Endothelial cell of umbilical vein (primary cell): ENCODE results near the gene KIAA1549. TPM values are rescaled to one million over a fixed set of nuclear protein-coding genes. Genes with fewer than 3 reads are reported as not detected.

Source experiments
- BruUV-seq: library from RNA; stranded (reverse); fragments of 400-500 nt; replicated peaks from 2 replicates; lab custom pipeline; 2021; lab: Mats Ljungman, UMichigan
- CTCF ChIA-PET: fragments of 300-600, 350-600 bp; sonication (Branson Sonifier 250); formaldehyde crosslinking; loops from one replicate; lab custom pipeline; 2021; ENCODE audit warnings: antibody characterized with exemption, inconsistent platforms; lab: Charles Lee
- POLR2A ChIA-PET: fragments of 300-600, 350-600 bp; sonication (Branson Sonifier 250); formaldehyde crosslinking; loops from one replicate; lab custom pipeline; 2021; ENCODE audit warnings: antibody characterized with exemption, inconsistent platforms; lab: Charles Lee
- DNase-seq: peaks from one replicate; pipeline ENCODE4 v3.0.0-alpha.2; 2011; ENCODE audit warnings: low read depth, low spot score
- FAIRE-seq: peaks from 2 replicates; lab custom pipeline; 2011; peaks lifted over from hg19 to GRCh38; lab: Jason Lieb, UNC
- H2AFZ ChIP-seq: 2 replicates; pipeline ENCODE4 v1.6.0; 2012; ENCODE audit warnings: low read depth, low read length, control low read depth, inconsistent platforms
- H3K27ac ChIP-seq: 2 replicates; pipeline ENCODE4 v1.5.1; 2011; ENCODE audit warnings: low read depth, mild to moderate bottlenecking, control low read depth, low read length, moderate library complexity; ENCODE audit not compliant: insufficient read depth
- H3K27me3 ChIP-seq, 2 experiments: 2 replicates each; pipeline versions ENCODE4 v1.6.0 to v1.6.1; 2011; ENCODE audit warnings: low read length in 2 of 2, mixed read lengths in 1 of 2; ENCODE audit not compliant: control insufficient read depth in 2 of 2, insufficient read depth in 2 of 2
- H3K36me3 ChIP-seq, 2 experiments: 2 replicates in 1 of 2; 3 replicates in 1 of 2; pipeline ENCODE4 v1.5.1; 2011; ENCODE audit warnings: low read length in 2 of 2, mild to moderate bottlenecking in 1 of 2, moderate library complexity in 1 of 2; ENCODE audit not compliant: control insufficient read depth in 2 of 2, insufficient read depth in 2 of 2; ENCODE audit errors: extremely low read depth in 1 of 2
- H3K4me1 ChIP-seq: 3 replicates; pipeline ENCODE4 v1.5.1; 2011; ENCODE audit warnings: mild to moderate bottlenecking, low read length; ENCODE audit not compliant: control insufficient read depth, insufficient read depth; ENCODE audit errors: extremely low read depth
- H3K4me2 ChIP-seq: 2 replicates; pipeline ENCODE4 v1.6.1; 2011; ENCODE audit warnings: low read length, control low read depth, mixed read lengths; ENCODE audit not compliant: insufficient read depth
- H3K4me3 ChIP-seq, 3 experiments: fragments of 200-600 bp in 1 of 3; sonication (generic), shearing (Covaris generic) in 1 of 3; replicated peaks in 1 of 3; 2 replicates each; pipeline ENCODE4 v1.5.1; 2011 to 2016; ENCODE audit warnings: control low read depth in 3 of 3, low read length in 3 of 3, mild to moderate bottlenecking in 2 of 3, inconsistent platforms in 1 of 3, low read depth in 1 of 3, moderate library complexity in 1 of 3; ENCODE audit not compliant: insufficient read depth in 1 of 3
- H3K79me2 ChIP-seq: 2 replicates; pipeline ENCODE4 v1.6.0; 2012; ENCODE audit warnings: low read length, inconsistent platforms; ENCODE audit not compliant: control insufficient read depth, insufficient read depth
- H3K9ac ChIP-seq: replicated peaks from 2 replicates; pipeline ENCODE3; 2011; ENCODE audit warnings: low read length, control low read depth; ENCODE audit not compliant: insufficient read depth; ENCODE audit errors: extremely low read depth
- H3K9me1 ChIP-seq: replicated peaks from 3 replicates; pipeline ENCODE4 v1.6.0; 2011; ENCODE audit warnings: mild to moderate bottlenecking, low read length; ENCODE audit not compliant: control insufficient read depth, insufficient read depth; ENCODE audit errors: extremely low read depth
- H3K9me3 ChIP-seq: replicated peaks from 2 replicates; pipeline ENCODE4 v1.5.1; 2012; ENCODE audit warnings: low read length, inconsistent platforms; ENCODE audit not compliant: control insufficient read depth, insufficient read depth
- H4K20me1 ChIP-seq: replicated peaks from 2 replicates; pipeline ENCODE3; 2011; ENCODE audit warnings: mild to moderate bottlenecking, low read length; ENCODE audit not compliant: control insufficient read depth, insufficient read depth; ENCODE audit errors: extremely low read depth
- CTCF ChIP-seq, 2 donors: IDR thresholded peaks; 1 replicate in 1 of 2; 2 replicates in 1 of 2; pipeline ENCODE4 v1.5.1; 2011; ENCODE audit warnings: low read length in 2 of 2, mild to moderate bottlenecking in 2 of 2, moderate library complexity in 2 of 2, control low read depth in 1 of 2, inconsistent platforms in 1 of 2, low read depth in 1 of 2; ENCODE audit not compliant: insufficient read depth in 1 of 2; ENCODE audit errors: extremely low read depth in 1 of 2
- EZH2 ChIP-seq: IDR thresholded peaks from 2 replicates; pipeline ENCODE4 v1.6.1; 2012; ENCODE audit warnings: borderline replicate concordance, low read depth, mild to moderate bottlenecking, moderate library complexity, low read length, inconsistent platforms; ENCODE audit not compliant: severe bottlenecking
- FOS ChIP-seq: IDR thresholded peaks from 2 replicates; pipeline ENCODE4 v1.6.1; 2011; ENCODE audit warnings: mild to moderate bottlenecking, low read length, moderate library complexity, borderline replicate concordance; ENCODE audit not compliant: insufficient read depth
- GATA2 ChIP-seq: IDR thresholded peaks from 2 replicates; pipeline ENCODE4 v1.7.0; 2011; ENCODE audit warnings: low read depth, mild to moderate bottlenecking, moderate library complexity, mixed read lengths, low read length; ENCODE audit not compliant: insufficient read length, insufficient read depth
- JUN ChIP-seq: IDR thresholded peaks from 2 replicates; pipeline ENCODE4 v1.6.1; 2011; ENCODE audit warnings: borderline replicate concordance, low read depth; ENCODE audit not compliant: insufficient read length, insufficient read depth
- MAX ChIP-seq: IDR thresholded peaks from 2 replicates; pipeline ENCODE4 v1.6.1; 2011; ENCODE audit not compliant: insufficient read depth, insufficient read length
- MYC ChIP-seq: IDR thresholded peaks from one replicate; pipeline ENCODE4 v1.6.1; 2011; ENCODE audit warnings: mild to moderate bottlenecking, low read depth, low read length
- POLR2A ChIP-seq: IDR thresholded peaks from 2 replicates; pipeline ENCODE4 v1.6.1; 2012; ENCODE audit warnings: low read depth, mild to moderate bottlenecking, control low read depth, low read length
- POLR2AphosphoS5 ChIP-seq: IDR thresholded peaks from 2 replicates; pipeline ENCODE4 v1.6.1; 2012; ENCODE audit warnings: low read depth, mild to moderate bottlenecking, control low read depth, low read length, moderate library complexity; ENCODE audit not compliant: insufficient read depth
- dilution Hi-C: fragments of 300-500 bp; cut with MboI; formaldehyde crosslinking; loops from one replicate; pipeline ENCODE4 v1.15.0; 2019; ENCODE audit warnings: low sequenced_read_pairs; ENCODE audit not compliant: extremely low pct_ligation_motif_present
- intact Hi-C: fragments of 100-400 bp; cut with micrococcal nuclease; formaldehyde crosslinking; loops from one replicate; pipeline ENCODE4 v1.10.0; 2022
- polyA plus RNA-seq, 4 experiments: library from polyadenylated mRNA; depleted of rRNA in 3 of 4; stranded (reverse) in 3 of 4; unstranded in 1 of 4; fragments of >200 nt; gene quantifications; 2 replicates each; pipeline versions ENCODE4 v1.2.1 to v1.2.3, GENCODE V29; 2011 to 2012; ENCODE audit warnings: missing spikeins in 1 of 4
- total RNA-seq: library from RNA; stranded (reverse); gene quantifications from 2 replicates; pipeline ENCODE4 v1.2.3, GENCODE V29; 2021

KIAA1549 gene
- total and polyA plus RNA-seq, 2 donors (not counting 3 experiments of a cell fraction or from before 2014, with no cell fraction given) = 4.6 to 10.9 TPM

DNA sequence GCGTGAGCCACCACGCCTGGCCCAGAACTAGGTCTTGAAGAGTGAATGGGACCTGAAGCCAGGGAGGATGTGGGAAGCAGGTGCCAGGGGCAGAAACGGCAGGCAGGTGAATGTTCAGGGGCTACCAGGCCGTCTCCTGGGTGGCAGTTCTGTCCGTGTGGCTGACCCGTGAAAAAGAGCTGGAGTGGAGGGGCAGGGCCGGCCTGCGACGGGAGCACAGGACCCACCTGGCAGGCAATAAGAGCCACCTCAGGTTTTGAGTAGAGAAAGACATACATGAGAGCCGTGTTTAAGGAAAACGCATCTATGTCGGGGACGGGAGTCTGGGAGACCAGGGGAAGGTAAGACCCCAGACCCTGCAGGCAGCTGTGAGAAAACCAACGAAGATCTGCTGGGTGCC, 112.5 kb downstream of the KIAA1549 start:
- no peaks in the 10 kb centered on the region for H3K9me3 ChIP-seq
- FAIRE-seq (no peak), DNase-seq (no peak)
- H3K27ac ChIP-seq = no peak overlapping the region
- BruUV-seq = no TSS peak
- intact Hi-C loops (no loop called here), dilution Hi-C loops (no loop called here)
- H4K20me1 ChIP-seq = no peaks in the 10 kb centered on the region
- H3K79me2 ChIP-seq = no peaks in the 10 kb centered on the region
- H3K27me3 ChIP-seq = no peaks in the 10 kb centered on the region
- H3K4me1 ChIP-seq = no peaks in the 10 kb centered on the region
- peaks cover 0 to 5% of the 10 kb centered on the region in 2 experiments for H3K36me3 ChIP-seq
- ChIA-PET POLR2A (no interaction called here), CTCF (interaction anchor here (2.4 kb wide), 1 partner anchor 18 kb away, joined by 6 read pairs; no protein-coding TSS in a partner anchor)
- H3K4me3 ChIP-seq = no peak overlapping the region
- H3K9ac ChIP-seq = no peak overlapping the region
- TF ChIP-seq JUN (no peak), CTCF (IDR thresholded peaks at IDR 0.05; ENCODE audit: extremely low read depth in 1 of 2, insufficient read depth in 1 of 2, low read depth in 1 of 2, low read length in 2 of 2) (no peak), POLR2A (no peak), MAX (no peak), MYC (no peak), EZH2 (no peak), GATA2 (no peak), FOS (no peak), POLR2AphosphoS5 (no peak)
- H2AFZ ChIP-seq = no peak overlapping the region
- H3K9me1 ChIP-seq = no peaks in the 10 kb centered on the region
- no peak overlapping the region for H3K4me2 ChIP-seq
